Adipocyte (in vitro differentiated cells): Measurements from ENCODE around the gene GPATCH8.
"Not testable (repeated sequence)": the region's sequence is repeated elsewhere in the genome, so short reads cannot be mapped to it uniquely, and the experiment has no call there.

Source experiments
- DNase-seq: peaks from one replicate; pipeline ENCODE4 v3.0.0-alpha.2; 2015; ENCODE audit warnings: low read depth
- H3K27me3 ChIP-seq: replicated peaks from 2 replicates; pipeline ENCODE4 v1.7.0; 2013; ENCODE audit warnings: mild to moderate bottlenecking, low read length, moderate library complexity; ENCODE audit not compliant: control insufficient read depth, insufficient read depth
- H3K36me3 ChIP-seq: 2 replicates; pipeline ENCODE4 v1.7.0; 2013; ENCODE audit warnings: low read length, mild to moderate bottlenecking, moderate library complexity; ENCODE audit not compliant: control insufficient read depth, insufficient read depth, severe bottlenecking
- H3K4me1 ChIP-seq: 2 replicates; pipeline ENCODE4 v1.7.0; 2013; ENCODE audit warnings: mild to moderate bottlenecking, low read length, moderate library complexity; ENCODE audit not compliant: control insufficient read depth, insufficient read depth
- H3K4me3 ChIP-seq: 2 replicates; pipeline ENCODE4 v1.7.0; 2013; ENCODE audit warnings: mild to moderate bottlenecking, low read length, moderate library complexity
- H3K9ac ChIP-seq: 2 replicates; pipeline ENCODE4 v1.7.0; 2013; ENCODE audit warnings: mild to moderate bottlenecking, low read length, moderate library complexity
- H3K9me3 ChIP-seq: 2 replicates; pipeline ENCODE4 v1.7.0; 2013; ENCODE audit warnings: mild to moderate bottlenecking, low read length, moderate library complexity; ENCODE audit not compliant: control insufficient read depth

Gene GPATCH8

DNA sequence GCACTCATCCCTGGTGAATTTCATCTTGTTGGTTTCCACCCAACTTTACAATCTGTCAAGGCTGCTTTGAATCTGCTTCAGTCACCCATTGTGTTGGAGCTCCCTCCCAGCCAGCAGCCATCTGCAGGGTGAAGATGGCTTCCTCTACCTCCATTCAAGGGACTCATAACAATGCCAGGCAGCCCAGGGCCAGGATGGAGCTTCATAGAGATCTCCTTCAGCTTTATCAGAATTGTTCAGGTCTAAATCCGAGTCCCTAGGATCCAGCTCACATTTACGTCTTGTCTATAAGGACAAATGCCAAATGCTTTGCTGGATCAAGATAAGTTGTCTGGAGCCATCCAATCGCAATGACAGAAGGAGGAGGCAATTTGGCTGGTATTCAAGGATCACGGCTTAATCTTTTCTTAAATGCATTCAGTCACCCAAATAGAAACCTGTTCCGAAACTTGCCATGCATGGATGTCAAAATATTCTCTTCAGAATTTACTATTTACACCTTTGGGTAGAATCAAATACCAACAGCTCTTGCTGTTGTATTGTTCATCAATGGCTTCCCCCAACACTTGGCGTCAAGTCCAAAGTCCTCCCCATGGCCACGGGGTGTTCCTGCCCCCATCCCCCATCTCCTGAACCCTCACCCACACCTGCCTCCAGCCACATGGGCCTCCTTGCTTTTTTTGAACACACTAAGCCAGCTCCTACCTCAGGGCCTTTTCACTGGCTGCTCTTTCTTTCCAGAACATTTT is 135.8 kb downstream of the GPATCH8 start:
- no peak overlapping the region for H3K9ac ChIP-seq
- no peaks in the 10 kb centered on the region for H3K9me3 ChIP-seq
- H3K36me3 ChIP-seq = no peaks in the 10 kb centered on the region
- H3K4me1 ChIP-seq = peaks cover 12% of the 10 kb centered on the region
- peaks cover 30% of the 10 kb centered on the region for H3K27me3 ChIP-seq
- no peak for DNase-seq
- no peak overlapping the region for H3K4me3 ChIP-seq

DNA sequence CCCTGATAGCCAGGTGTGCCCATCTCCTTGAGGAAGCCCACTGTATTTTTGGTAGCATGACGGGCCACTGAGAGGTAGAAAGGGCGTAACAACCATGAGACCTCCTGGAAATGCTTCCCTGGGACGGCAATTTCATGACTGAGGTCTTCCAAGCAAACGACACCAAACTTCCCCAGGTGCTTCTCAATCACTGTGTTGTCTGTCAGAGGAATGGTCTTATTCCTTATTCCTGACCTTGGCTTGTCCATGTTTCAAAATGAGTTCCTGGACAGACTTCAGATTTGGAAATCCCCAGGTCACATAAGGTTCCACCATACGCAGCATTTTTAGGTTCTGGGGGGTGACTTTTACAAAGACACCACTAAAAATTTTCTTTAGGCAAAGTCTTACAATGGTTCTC is 138.2 kb downstream of the GPATCH8 start:
- H3K4me3 ChIP-seq, DNase-seq, H3K36me3 ChIP-seq, H3K9me3 ChIP-seq, H3K9ac ChIP-seq: not testable (repeated sequence)
- peaks cover 20% of the 10 kb centered on the region for H3K4me1 ChIP-seq
- H3K27me3 ChIP-seq = peaks cover 11% of the 10 kb centered on the region

DNA sequence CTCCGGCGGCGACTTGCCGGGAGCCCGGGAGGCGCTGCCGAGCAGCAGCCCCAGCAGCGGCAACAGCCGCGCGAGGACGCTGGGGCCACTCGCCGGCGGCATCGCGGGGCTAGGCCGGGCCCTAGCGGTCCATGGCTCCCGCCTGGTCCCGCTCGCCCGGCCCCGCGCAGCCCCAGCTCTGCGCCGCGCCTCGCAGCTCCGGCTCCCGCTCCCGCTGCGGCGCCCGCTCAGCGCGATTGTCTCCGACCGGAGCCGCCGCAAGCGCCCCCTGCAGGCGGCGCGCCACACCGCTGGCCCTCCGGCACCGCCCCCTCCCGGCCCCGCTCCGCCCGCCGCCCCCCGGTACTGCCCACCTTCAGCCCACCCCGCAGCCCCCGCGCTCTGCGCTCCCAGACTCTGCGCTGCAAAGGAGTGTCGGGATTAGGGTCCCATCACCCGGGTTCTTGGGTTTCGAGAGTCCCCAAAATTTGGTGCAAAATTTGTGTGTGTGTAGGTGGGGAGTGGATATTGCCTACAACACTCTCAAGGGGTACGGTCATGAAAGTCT is 139.5 kb downstream of the GPATCH8 start, which contains the start of gene FAM171A2:
Gene FAM171A2, minus strand, starts transcription at position 241 of the 547 bp plus-strand sequence. Its CDS starts 139 bp downstream, at position 102.
- Histone ChIP-seq H3K27me3 (peaks cover 8% of the 10 kb centered on the region), H3K36me3 (no peaks in the 10 kb centered on the region), H3K9ac (peak within 1 kb of the TSS; percentile 85), H3K9me3 (no peaks in the 10 kb centered on the region), H3K4me3 (peak within 1 kb of the TSS; percentile 83), H3K4me1 (peaks cover 20% of the 10 kb centered on the region)
- DNase-seq = peak; percentile 87

DNA sequence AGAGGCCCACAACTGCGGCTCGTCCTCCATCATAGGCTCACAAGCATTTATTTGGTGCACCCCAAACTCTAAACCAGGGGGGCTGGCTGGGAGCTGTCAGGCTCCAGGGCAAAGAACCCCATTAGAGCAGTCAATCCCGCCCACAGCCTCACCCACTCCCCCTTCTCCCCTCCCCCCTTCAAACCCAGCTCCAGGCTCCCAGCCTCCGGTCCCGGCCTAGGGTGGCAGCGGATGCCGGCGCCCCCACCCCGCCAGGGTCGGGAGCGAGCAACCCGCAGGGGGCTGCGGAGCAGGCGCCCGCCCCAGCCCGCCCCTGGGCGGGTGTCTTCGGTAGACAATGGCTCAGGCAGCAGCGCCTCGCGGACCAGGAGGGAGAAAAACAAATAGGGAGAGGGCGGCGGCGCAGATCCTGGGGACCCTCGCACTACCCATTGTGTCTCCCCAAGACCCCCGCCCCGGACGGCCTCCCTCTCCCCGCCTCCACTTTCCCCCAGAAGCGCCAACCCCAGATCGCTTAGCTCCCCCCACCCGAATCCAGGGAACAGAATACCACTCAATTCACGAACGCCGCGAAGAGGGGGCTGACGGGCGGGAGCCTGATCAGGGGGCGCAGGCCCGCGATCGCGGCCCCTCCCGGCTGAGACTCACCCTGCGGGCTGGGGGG is 140.1 kb downstream of the GPATCH8 start:
- no peaks in the 10 kb centered on the region for H3K9me3 ChIP-seq
- H3K27me3 ChIP-seq = peaks cover 8% of the 10 kb centered on the region
- H3K36me3 ChIP-seq = no peaks in the 10 kb centered on the region
- peak; percentile 53 for DNase-seq
- peak overlapping the region; percentile 83 for H3K4me3 ChIP-seq
- peak overlapping the region; percentile 85 for H3K9ac ChIP-seq
- H3K4me1 ChIP-seq = peaks cover 20% of the 10 kb centered on the region

DNA sequence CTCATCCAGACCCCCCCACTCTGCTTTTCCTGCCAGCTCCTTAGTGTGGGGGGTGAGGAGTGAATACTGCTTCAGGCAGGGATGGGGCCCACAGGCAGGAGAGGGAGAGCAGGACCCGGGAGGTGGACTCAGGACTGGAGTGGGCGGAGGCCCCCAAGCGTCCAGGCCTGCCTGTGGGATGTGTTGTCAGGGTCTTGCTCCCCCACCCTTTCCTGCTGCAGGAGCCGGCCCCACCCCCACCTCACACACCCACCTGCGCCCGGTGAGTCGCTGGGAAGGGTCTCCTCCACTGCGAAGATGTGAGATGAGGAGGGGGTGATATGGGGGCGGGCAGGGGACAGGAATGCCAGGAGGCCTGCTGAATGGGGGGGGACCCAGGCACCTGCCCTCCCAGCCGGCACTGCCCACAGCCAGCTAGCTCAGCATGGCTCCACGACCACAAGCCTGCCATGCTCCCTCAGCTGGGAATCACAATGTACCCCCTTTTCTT is 140.7 kb downstream of the GPATCH8 start:
- no peaks in the 10 kb centered on the region for H3K36me3 ChIP-seq
- no peaks in the 10 kb centered on the region for H3K9me3 ChIP-seq
- peak overlapping the region; percentile 85 for H3K9ac ChIP-seq
- H3K4me3 ChIP-seq = peak overlapping the region; percentile 83
- DNase-seq = peak; percentile 21
- peaks cover 20% of the 10 kb centered on the region for H3K4me1 ChIP-seq
- H3K27me3 ChIP-seq = peaks cover 6% of the 10 kb centered on the region

DNA sequence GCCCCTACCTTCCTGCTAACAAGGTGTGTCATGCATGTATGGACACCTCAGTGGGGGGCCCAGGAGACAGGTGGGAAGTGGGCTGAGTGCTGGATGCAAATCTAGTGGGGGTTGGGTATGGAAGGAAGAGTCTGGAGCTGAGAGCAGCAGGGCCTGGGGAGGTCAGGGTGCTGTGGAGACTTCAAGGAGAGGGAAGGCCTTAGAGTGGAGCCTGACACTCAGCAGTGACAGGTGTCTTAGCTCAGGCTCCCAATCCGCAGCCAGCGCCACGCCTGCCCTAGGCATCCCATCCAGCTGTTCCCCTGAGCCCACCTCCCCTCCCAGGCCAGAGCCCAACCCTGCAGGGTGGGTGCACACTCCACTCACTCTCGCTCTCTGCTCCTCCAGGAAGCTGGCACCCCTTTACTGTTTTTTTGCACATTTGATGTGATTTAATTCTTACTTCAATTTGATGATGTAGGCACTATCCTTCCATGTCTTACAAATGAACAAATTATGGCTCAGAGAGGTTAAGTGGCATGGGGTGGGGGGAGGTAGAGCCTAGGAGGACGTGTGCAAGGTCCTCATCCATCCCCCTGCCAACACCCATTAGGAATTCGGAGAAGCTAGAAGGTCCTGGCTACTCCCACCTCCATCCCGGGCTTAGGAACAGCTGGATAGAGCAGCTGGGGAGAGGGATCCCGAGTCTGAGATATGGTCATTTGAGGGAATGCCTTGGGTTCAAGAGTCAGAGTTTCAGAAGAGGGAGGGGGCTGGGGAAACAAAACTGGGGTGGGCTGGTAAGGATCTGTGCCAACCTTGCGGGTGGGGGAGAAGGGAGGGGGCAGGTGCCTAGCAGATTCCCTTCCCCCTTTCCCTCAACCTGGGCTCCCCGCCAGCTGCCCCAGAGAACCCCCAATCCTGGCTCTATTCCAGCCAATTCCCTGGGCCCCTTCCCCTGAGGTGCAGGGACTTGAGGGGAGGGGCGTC is 141.6 kb downstream of the GPATCH8 start:
- H3K27me3 ChIP-seq = no peaks in the 10 kb centered on the region
- H3K9me3 ChIP-seq = no peaks in the 10 kb centered on the region
- DNase-seq = no peak
- no peak overlapping the region for H3K9ac ChIP-seq
- H3K4me1 ChIP-seq = peaks cover 20% of the 10 kb centered on the region
- no peaks in the 10 kb centered on the region for H3K36me3 ChIP-seq
- H3K4me3 ChIP-seq = no peak overlapping the region

DNA sequence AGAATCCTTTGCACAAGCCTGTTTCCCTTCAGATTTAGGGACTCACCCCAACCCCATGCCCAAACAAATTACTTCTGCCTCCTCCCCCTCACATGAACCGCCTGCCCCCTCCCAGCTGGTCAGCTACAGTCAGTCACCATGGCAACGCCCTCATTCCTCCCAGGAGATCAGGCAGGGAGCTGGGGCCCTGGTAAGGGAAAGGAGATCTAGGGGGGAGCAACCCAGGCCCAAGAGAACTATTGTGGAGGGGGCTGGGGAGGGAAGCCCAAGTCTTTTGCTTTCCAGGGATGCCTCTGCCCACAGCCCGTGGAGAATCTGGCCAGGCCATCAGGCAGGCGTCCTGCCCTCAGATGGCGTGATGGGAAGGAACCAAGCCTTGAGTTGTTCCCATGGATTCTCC is 142.4 kb downstream of the GPATCH8 start:
- no peaks in the 10 kb centered on the region for H3K9me3 ChIP-seq
- H3K4me3 ChIP-seq = no peak overlapping the region
- H3K27me3 ChIP-seq = no peaks in the 10 kb centered on the region
- no peaks in the 10 kb centered on the region for H3K36me3 ChIP-seq
- DNase-seq = peak; percentile 86
- H3K9ac ChIP-seq = no peak overlapping the region
- H3K4me1 ChIP-seq = peaks cover 20% of the 10 kb centered on the region

DNA sequence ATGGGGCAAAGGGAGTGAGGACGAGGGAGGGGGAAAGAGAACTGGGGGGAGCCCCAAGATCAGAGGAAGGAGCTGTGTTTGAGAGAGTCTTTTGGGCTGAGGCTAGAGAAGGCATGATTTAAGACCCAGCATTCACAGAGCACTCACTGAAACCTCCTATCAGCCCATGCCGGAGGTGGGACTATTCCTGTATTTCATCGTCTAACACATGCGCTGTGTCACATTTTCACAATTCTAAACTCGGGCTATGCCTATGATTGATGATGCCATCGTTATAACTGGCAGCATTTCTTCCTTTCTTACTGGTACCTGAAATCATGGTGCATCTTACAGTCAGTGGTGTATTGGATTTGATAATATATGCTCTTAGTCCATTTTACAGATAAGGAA is 143.1 kb downstream of the GPATCH8 start:
- H3K36me3 ChIP-seq = no peaks in the 10 kb centered on the region
- H3K9me3 ChIP-seq = no peaks in the 10 kb centered on the region
- no peak overlapping the region for H3K9ac ChIP-seq
- no peaks in the 10 kb centered on the region for H3K27me3 ChIP-seq
- DNase-seq = no peak
- H3K4me1 ChIP-seq = peaks cover 15% of the 10 kb centered on the region
- no peak overlapping the region for H3K4me3 ChIP-seq

DNA sequence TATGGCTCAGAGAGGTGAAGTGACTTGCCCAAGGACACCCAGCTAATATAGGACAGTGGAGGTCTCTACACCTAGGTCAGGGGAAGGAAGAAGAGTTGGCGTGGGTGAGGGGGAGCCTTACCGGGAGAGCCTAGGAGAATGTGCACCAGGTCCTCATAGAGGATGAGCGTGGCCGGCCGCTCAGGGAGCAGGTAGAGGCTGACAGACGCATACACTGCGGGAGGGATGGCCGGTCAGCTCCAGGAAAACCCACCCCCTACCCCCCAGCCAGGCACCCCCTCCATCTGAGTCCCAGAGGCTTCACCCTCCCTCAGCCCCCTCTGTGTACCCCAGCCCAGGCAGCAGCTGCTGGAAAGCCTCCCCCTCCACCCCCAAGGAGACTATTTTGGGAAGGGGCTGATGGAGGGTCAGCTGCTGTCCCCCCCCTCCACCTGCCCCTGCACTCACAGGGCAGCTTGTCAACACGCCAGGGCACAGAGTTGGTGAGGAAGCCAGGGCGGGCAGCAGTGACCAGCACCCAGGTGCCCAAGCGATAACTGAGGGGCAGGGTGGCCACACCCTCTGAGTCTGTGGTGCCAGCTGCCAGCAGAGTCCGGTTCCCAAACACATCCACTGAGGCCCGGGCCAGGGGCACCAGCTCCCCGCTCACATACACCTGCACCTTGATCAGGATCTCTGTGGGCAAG is 143.6 kb downstream of the GPATCH8 start:
- no peak overlapping the region for H3K9ac ChIP-seq
- no peaks in the 10 kb centered on the region for H3K36me3 ChIP-seq
- no peak for DNase-seq
- H3K4me1 ChIP-seq = peaks cover 11% of the 10 kb centered on the region
- H3K9me3 ChIP-seq = no peaks in the 10 kb centered on the region
- H3K4me3 ChIP-seq = no peak overlapping the region
- H3K27me3 ChIP-seq = no peaks in the 10 kb centered on the region

DNA sequence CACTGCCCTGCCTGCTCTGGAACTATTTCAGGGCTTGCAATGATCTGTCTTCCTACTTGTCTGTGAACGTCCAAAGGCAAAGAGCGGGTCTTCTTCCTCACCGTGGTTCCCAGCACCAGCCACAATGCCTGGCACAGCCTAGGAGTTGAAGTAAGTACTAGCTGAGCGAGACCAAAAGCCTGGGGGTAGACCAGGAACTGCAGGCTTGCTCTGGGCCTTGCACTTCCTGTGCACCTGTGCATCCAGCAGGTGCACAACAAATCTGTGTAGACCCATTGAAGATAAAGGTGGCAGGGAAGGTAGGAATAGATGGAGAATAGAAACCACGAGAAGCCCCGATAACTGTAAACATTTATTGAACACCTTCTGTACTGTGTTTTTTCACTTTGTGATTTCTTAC is 144.2 kb downstream of the GPATCH8 start:
- Histone ChIP-seq H3K27me3 (no peaks in the 10 kb centered on the region), H3K9me3 (no peaks in the 10 kb centered on the region), H3K36me3 (no peaks in the 10 kb centered on the region), H3K9ac (no peak overlapping the region), H3K4me1 (peaks cover 11% of the 10 kb centered on the region), H3K4me3 (no peak overlapping the region)
- no peak for DNase-seq
